Thoracic aorta (tissue), 2 donors: ENCODE data around the gene GPC5. TPM values are rescaled to one million over a fixed set of nuclear protein-coding genes. Genes with fewer than 3 reads are reported as not detected.

Experiments used
- ATAC-seq: fragments of 150-250 bp; one replicate; pipeline ENCODE4 v1.8.0; 2017; ENCODE audit warnings: low read depth; ENCODE audit not compliant: insufficient number of reproducible peaks, low FRiP score
- DNase-seq: peaks from one replicate; pipeline ENCODE4 v3.0.0-alpha.2; 2020; ENCODE audit warnings: low spot score
- H3K27ac ChIP-seq, 2 donors: fragments of 200-600 bp; sonication (generic); 1 replicate in 1 of 2; 2 replicates in 1 of 2; pipeline ENCODE4 v1.5.1; 2016; ENCODE audit warnings: mild to moderate bottlenecking in 2 of 2, moderate library complexity in 2 of 2
- H3K27me3 ChIP-seq: fragments of 200-600 bp; sonication (generic); replicated peaks from 2 replicates; pipeline ENCODE4 v1.6.0; 2016; ENCODE audit warnings: mild to moderate bottlenecking; ENCODE audit not compliant: insufficient read depth
- H3K36me3 ChIP-seq: fragments of 200-600 bp; sonication (generic); one replicate; pipeline ENCODE4 v1.5.1; 2016
- H3K4me1 ChIP-seq, 2 donors: fragments of 200-600 bp; sonication (generic); 1 replicate in 1 of 2; 2 replicates in 1 of 2; pipeline versions ENCODE4 v1.5.1 to v1.6.0; 2016; ENCODE audit warnings: low read depth in 2 of 2, mild to moderate bottlenecking in 1 of 2; ENCODE audit not compliant: control insufficient read depth in 1 of 2
- H3K4me3 ChIP-seq: fragments of 200-600 bp; sonication (generic); 2 replicates; pipeline ENCODE4 v1.5.1; 2016; ENCODE audit warnings: mild to moderate bottlenecking
- H3K9me3 ChIP-seq: fragments of 200-600 bp; sonication (generic); 2 replicates; pipeline ENCODE4 v1.5.1; 2016
- total RNA-seq, 2 donors: library from RNA; depleted of rRNA; stranded (reverse); fragments of >200 nt; gene quantifications; one replicate each; pipeline versions ENCODE4 v1.1.0 to v1.2.3, GENCODE V29; 2016
- TF ChIP-seq, protein P1 (sequence below): fragments of 200-600 bp; sonication (generic); IDR thresholded peaks from one replicate; pipeline ENCODE4 v1.5.1; 2019; ENCODE audit warnings: antibody characterized with exemption

Gene GPC5
- total RNA-seq, 2 donors from 2014 or later, result 3.3 TPM; not detected in 1

DNA sequence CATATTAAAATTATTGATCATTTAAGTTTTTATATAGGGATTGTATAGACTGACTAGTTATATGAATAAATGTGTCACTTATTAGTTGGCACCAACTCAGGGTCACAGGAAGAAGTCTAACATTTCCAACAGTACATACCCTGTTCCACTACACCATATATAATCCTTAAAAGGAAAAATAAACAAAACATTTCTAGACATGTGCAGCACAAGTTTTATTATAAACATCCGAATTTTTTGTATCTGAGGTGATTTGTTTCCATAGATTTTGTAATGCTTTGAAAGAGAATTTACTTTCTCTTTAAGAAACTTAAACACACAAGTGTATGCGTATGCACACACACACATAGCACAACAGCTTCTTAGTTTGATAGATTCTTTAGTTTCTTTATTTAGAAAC, 1409.5 kb downstream of the GPC5 start:
- ATAC-seq (no peak), DNase-seq (no peak)
- H3K27ac ChIP-seq, result no peak overlapping the region
- H3K27me3 ChIP-seq, result no peaks in the 10 kb centered on the region
- no peaks in the 10 kb centered on the region for H3K36me3 ChIP-seq
- no peak overlapping the region for H3K4me3 ChIP-seq
- peaks cover 26 to 46% of the 10 kb centered on the region in 2 donors for H3K4me1 ChIP-seq
- peaks cover 4% of the 10 kb centered on the region for H3K9me3 ChIP-seq
- TF ChIP-seq, protein P1, sequence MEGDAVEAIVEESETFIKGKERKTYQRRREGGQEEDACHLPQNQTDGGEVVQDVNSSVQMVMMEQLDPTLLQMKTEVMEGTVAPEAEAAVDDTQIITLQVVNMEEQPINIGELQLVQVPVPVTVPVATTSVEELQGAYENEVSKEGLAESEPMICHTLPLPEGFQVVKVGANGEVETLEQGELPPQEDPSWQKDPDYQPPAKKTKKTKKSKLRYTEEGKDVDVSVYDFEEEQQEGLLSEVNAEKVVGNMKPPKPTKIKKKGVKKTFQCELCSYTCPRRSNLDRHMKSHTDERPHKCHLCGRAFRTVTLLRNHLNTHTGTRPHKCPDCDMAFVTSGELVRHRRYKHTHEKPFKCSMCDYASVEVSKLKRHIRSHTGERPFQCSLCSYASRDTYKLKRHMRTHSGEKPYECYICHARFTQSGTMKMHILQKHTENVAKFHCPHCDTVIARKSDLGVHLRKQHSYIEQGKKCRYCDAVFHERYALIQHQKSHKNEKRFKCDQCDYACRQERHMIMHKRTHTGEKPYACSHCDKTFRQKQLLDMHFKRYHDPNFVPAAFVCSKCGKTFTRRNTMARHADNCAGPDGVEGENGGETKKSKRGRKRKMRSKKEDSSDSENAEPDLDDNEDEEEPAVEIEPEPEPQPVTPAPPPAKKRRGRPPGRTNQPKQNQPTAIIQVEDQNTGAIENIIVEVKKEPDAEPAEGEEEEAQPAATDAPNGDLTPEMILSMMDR, result no peak

DNA sequence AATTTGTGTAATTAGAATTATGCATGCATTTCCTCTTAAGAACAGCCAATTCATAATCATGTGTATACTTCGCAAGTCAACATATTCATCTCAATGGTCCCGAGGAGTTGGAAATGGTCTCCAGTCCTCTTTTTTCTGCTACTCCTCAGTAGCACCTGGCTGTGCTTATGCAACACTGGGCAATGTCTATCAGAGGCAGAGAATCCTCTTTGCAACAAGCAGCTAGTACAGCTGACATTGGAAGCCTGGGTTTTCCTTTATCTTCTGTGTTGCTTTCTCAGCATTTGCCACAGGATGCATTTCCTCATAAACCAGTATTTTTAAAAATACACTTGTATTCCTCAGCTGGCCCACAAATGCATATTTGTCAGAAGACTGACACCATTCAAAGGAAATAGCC, 1422.9 kb downstream of the GPC5 start:
- H3K4me3 ChIP-seq, result no peak overlapping the region
- H3K27ac ChIP-seq, result no peak overlapping the region
- TF ChIP-seq, protein P1, result no peak
- DNase-seq, result no peak
- no peaks in the 10 kb centered on the region for H3K9me3 ChIP-seq
- ATAC-seq, result no peak
- H3K27me3 ChIP-seq, result no peaks in the 10 kb centered on the region
- no peaks in the 10 kb centered on the region for H3K36me3 ChIP-seq
- H3K4me1 ChIP-seq, result no peaks in the 10 kb centered on the region

DNA sequence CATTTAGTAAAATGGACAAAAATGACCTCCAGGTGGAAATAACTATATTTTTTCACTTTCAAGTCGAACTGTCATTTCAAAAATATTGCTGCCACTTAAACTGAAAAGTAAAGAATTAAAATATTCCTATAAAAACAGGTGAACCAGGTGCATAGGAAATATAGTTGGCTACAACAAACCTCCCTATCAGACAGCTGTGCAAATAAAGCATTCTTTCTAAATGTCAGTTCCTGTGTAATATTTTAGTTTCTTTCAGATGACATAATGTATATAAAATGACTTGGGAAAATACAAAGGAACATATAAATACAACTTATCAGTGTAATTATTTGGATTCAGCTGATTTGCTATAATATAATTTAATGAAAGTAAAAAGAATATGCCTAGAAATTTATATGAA, 1424.6 kb downstream of the GPC5 start:
- TF ChIP-seq, protein P1, result no peak
- Histone ChIP-seq H3K4me3 (no peak overlapping the region), H3K27ac (no peak overlapping the region), H3K36me3 (no peaks in the 10 kb centered on the region), H3K9me3 (no peaks in the 10 kb centered on the region), H3K4me1 (no peaks in the 10 kb centered on the region), H3K27me3 (no peaks in the 10 kb centered on the region)
- ATAC-seq, result no peak
- no peak for DNase-seq

DNA sequence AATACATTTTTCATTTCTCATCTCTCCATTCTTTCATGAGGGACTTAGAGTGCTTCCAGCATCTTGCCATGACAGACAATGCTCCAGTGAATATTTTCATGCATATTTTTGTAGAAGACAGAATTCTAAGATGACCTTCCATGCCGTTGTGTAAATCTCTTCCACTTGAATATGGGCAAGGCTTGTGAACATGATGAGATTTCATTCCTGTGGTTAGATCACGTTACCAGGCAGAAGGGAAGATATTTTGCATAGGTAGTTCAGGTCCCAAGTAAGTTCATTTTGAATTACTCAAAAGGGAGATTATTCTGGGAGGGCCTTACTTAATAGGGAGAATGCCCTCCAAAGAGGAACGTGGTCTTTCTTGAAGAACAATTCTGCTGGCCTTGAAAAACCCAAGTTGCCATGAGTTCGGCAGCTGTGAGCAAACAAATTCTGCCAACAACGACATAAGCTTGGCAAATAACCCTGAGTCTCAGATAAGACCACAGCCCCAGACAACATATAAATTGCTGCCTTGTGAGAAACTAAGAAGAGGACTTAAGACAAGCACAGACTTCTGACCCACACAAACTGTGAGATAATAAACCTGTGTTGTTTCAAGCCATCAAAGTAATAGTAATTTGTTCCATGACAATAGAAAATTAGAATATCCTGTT, 1427.6 kb downstream of the GPC5 start:
- H3K36me3 ChIP-seq, result no peaks in the 10 kb centered on the region
- ATAC-seq, result no peak
- H3K27me3 ChIP-seq, result no peaks in the 10 kb centered on the region
- TF ChIP-seq, protein P1, result no peak
- no peak overlapping the region for H3K4me3 ChIP-seq
- H3K9me3 ChIP-seq, result no peaks in the 10 kb centered on the region
- no peak overlapping the region for H3K27ac ChIP-seq
- DNase-seq, result no peak
- H3K4me1 ChIP-seq, result peaks cover 10 to 13% of the 10 kb centered on the region in 2 donors

DNA sequence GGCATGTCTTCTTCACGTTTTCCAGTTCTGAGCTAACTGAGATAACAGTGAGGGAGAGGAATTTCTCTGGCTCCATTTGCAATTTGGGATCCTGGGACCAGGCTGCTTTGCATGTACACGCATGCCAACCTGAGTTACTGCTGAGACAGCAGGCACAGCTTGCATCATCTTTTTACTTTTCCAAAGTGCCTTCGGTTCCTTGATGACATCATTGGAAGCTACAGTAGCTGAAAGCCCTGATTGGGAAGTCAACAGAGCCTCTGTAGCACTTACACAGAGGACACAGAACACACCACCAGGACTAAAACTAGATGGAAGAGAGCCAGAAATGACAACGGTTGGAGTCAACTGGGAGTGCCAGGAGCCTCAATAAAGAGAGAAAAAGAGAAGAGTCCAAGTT, 1429.1 kb downstream of the GPC5 start:
- DNase-seq (no peak), ATAC-seq (no peak)
- Histone ChIP-seq H3K27me3 (no peaks in the 10 kb centered on the region), H3K4me1 (peaks cover 10 to 16% of the 10 kb centered on the region in 2 donors), H3K36me3 (no peaks in the 10 kb centered on the region), H3K4me3 (no peak overlapping the region), H3K9me3 (no peaks in the 10 kb centered on the region), H3K27ac (no peak overlapping the region)
- TF ChIP-seq, protein P1, result no peak
